HG02884 (cell line): ENCODE measurements around the gene CAMTA1.

Experiments
- ATAC-seq: cut with Tn5 transposase; IDR thresholded peaks from one replicate; pipeline ENCODE4 v1.9.1; 2021; ENCODE audit warnings: mild to moderate bottlenecking, moderate library complexity; ENCODE audit not compliant: unreplicated experiment

Gene CAMTA1

GRCh38 chr1:7475691-7476090 is 690.4 kb downstream of the CAMTA1 start:
- ATAC-seq = no peak

GRCh38 chr1:7476402-7476801 is 691.1 kb downstream of the CAMTA1 start:
- no peak for ATAC-seq

- ATAC-seq = no peak
Measured at GRCh38 chr1:7476861-7477547, 691.8 kb downstream of the CAMTA1 start.

GRCh38 chr1:7477593-7477992 is 692.3 kb downstream of the CAMTA1 start:
- no peak for ATAC-seq

- no peak for ATAC-seq
Measured at GRCh38 chr1:7478142-7478790, 693.0 kb downstream of the CAMTA1 start.

- no peak for ATAC-seq
Measured at GRCh38 chr1:7478809-7479499, 693.7 kb downstream of the CAMTA1 start.

- ATAC-seq = no peak
Measured at GRCh38 chr1:7479571-7479970, 694.3 kb downstream of the CAMTA1 start.

- no peak for ATAC-seq
Measured at GRCh38 chr1:7481194-7481593, 695.9 kb downstream of the CAMTA1 start.

- ATAC-seq = no peak
Measured at GRCh38 chr1:7482077-7482476, 696.8 kb downstream of the CAMTA1 start.

- no peak for ATAC-seq
Measured at GRCh38 chr1:7482772-7483495, 697.7 kb downstream of the CAMTA1 start.

- ATAC-seq = no peak
Measured at GRCh38 chr1:7483634-7484383, 698.6 kb downstream of the CAMTA1 start.

- ATAC-seq = no peak
Measured at GRCh38 chr1:7485086-7485780, 700.0 kb downstream of the CAMTA1 start.

GRCh38 chr1:7485826-7486225 is 700.6 kb downstream of the CAMTA1 start:
- ATAC-seq = no peak

- no peak for ATAC-seq
Measured at GRCh38 chr1:7487766-7488474, 702.7 kb downstream of the CAMTA1 start.

- no peak for ATAC-seq
Measured at GRCh38 chr1:7488475-7488842, 703.2 kb downstream of the CAMTA1 start.

- ATAC-seq = no peak
Measured at GRCh38 chr1:7489586-7489985, 704.3 kb downstream of the CAMTA1 start.

GRCh38 chr1:7490576-7490975 is 705.3 kb downstream of the CAMTA1 start:
- ATAC-seq = no peak

- ATAC-seq = no peak
Measured at GRCh38 chr1:7491109-7491817, 706.0 kb downstream of the CAMTA1 start.

- no peak for ATAC-seq
Measured at GRCh38 chr1:7491818-7492173, 706.5 kb downstream of the CAMTA1 start.
